Sigmoid colon (tissue), 4 donors: ENCODE measurements around the gene SGTA.

Experiments
- CTCF ChIP-seq, 4 experiments: fragments of 450-650 bp in 3 of 4; fragments of 200-600 bp in 1 of 4; IDR thresholded peaks; one replicate each; pipeline ENCODE4 v1.5.1; 2016 to 2019; ENCODE audit warnings: antibody characterized with exemption in 4 of 4, mild to moderate bottlenecking in 3 of 4, moderate library complexity in 2 of 4
- POLR2A ChIP-seq, 2 donors: fragments of 450-650 bp; IDR thresholded peaks; one replicate each; pipeline ENCODE4 v1.6.1; 2016; ENCODE audit warnings: antibody characterized with exemption in 2 of 2, mild to moderate bottlenecking in 2 of 2, moderate library complexity in 2 of 2
- POLR2AphosphoS5 ChIP-seq, 4 donors: sonication (generic); formaldehyde crosslinking; IDR thresholded peaks; one replicate each; pipeline ENCODE4 v1.6.1; 2017; ENCODE audit warnings: antibody characterized with exemption in 4 of 4

DNA sequence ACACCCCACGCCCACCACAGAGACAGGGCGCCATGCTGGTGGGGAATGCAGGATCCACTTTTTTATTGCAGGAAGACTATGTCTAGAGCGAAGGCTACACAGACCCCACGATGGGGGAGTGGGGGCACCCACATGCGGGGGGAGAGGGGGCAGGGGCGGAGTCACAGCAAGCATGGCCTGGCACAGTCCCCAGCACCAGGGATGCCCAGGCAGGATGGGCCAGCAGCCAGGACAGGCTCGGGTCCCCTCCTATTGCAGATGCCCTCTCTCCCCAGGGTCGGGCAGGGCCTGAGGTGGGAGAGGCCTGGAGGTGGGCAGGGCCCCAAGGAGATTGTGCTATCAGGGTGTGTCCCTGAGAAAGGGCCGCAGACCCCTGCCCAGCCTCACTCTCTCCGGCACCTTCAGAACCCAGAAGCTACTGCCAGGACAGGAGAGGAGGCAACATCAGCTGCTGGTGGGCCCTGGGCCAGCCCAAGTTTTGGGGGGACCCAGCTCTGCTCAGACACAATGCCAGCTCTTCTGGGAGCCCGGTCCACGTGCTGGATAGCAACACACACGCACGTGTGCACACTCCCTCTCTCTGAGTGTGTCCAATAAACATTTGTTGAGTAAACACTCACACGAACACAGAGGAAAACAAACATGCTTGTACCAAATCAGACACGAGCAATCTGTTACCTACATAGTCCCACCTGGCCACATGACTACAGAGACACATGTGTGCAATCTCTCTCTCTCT is 68.4 kb downstream of the SGTA start:
- TF ChIP-seq POLR2A (IDR thresholded peaks at IDR 0.05) (no peak), CTCF (IDR thresholded peaks at IDR 0.05) (no peak), POLR2AphosphoS5 (IDR thresholded peaks at IDR 0.05) (no peak)
